ENCODE measurements around the gene SFR1.

- no peak for TF ChIP-seq POLR2A (IDR thresholded peaks at IDR 0.05; ENCODE audit: low read length)
- TF ChIP-seq GATA1 (IDR thresholded peaks at IDR 0.05; ENCODE audit: low read depth, low read length), result no peak
Measured at GRCh38 chr10:104120512-104120902, 1.5 kb upstream of the SFR1 start.

Data from erythroblast (primary cell).